Retina (tissue), 1 donor: ENCODE results near the gene CDKL4.
A peak's percentile ranks its signal among the peaks of the same experiment; 100 is the strongest.
"Not testable (repeated sequence)": the region's sequence is repeated elsewhere in the genome, so short reads cannot be mapped to it uniquely, and the experiment has no call there.

Experiments used
- DNase-seq: peaks from one replicate; pipeline ENCODE4 v3.0.0-alpha.2; 2016

The CDKL4 gene

GRCh38 chr2:39228413-39229209 lies 15.2 kb downstream of the CDKL4 start:
- DNase-seq = peak; percentile 73

DNA sequence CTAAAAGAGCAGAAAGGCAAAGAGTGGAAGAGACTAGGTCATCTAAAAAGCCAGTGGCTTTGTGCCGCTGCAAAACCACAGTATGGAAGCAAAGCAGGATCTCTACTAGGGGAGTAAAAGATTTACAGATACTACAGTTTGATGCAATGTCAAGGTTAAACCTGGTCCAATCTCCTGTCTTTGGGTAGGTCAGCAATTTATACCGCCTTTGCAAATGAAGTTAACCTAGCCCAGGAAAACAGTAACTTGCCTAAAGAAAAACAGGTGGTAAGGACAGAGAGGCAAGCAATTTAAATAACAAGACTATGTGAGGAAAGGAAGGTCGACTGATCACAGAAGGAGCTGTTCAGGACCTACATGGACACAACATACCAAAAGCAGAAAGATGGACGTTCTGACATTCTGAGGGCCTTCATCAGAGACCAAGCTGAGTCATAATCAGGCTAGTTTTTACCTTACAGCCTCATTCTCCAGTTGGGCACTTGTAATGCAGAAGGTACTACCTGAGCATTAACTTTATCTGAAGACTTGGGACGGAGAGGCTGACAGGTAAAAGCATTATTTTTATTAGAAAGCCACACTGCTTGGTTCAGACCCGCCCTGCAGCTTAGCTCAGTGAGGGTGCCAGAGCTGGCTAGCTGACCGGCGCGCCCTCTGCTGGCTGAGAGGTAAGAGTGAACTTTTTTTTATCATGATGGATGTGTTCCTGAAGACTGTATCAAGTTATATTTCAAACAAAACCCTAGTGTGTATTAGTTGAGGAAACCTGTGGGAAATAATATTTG lies 15.9 kb downstream of the CDKL4 start:
- peak; percentile 75 for DNase-seq

- DNase-seq = no peak
These were observed 18.2 kb downstream of the CDKL4 start for GRCh38 chr2:39225567-39225966.

DNA sequence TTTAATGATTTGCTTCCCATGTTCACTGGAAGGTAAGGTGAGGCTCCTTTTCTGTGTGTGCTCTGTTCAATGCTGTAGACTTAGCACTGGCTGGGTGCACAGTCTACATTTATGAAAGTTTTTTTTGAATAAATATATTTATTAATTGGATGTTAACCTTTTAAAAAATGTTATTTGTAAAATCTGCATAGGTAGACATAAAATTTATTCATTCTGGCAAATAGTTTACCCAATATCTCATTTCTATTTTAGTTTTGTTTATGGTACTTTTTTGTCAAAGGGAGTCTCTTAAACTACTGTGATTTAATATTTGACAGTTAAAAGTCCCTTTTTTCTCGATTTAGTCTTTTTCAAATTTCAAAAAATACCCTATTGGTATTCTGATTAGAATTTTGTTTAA lies 19.9 kb downstream of the CDKL4 start:
- no peak for DNase-seq

GRCh38 chr2:39221459-39221858 lies 22.3 kb downstream of the CDKL4 start:
- DNase-seq = no peak

GRCh38 chr2:39220136-39220535 lies 23.6 kb downstream of the CDKL4 start:
- no peak for DNase-seq

- no peak for DNase-seq
These were observed 25.4 kb downstream of the CDKL4 start for GRCh38 chr2:39218391-39218790.

DNA sequence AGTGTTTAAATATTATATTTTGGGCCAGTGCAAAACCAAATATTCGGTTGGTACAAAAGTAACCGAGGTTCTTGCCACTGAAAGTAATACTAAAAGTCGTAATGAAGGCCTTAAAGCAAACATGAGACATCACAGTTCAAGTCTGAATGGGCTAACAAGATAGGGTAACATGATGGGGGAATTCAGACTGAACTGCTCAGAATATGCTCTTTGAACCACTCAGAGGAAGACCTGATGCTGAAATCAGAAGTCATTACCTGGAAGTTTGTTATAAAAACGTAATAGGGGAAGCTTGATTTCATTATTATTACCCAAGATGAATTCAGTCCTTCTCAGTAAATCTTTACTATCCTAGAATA lies 26.6 kb downstream of the CDKL4 start:
- no peak for DNase-seq

GRCh38 chr2:39216346-39217191 lies 27.2 kb downstream of the CDKL4 start:
- DNase-seq = no peak

- no peak for DNase-seq
These were observed 28.2 kb downstream of the CDKL4 start for GRCh38 chr2:39215545-39215944.

GRCh38 chr2:39213015-39213414 lies 30.8 kb downstream of the CDKL4 start:
- no peak for DNase-seq

DNA sequence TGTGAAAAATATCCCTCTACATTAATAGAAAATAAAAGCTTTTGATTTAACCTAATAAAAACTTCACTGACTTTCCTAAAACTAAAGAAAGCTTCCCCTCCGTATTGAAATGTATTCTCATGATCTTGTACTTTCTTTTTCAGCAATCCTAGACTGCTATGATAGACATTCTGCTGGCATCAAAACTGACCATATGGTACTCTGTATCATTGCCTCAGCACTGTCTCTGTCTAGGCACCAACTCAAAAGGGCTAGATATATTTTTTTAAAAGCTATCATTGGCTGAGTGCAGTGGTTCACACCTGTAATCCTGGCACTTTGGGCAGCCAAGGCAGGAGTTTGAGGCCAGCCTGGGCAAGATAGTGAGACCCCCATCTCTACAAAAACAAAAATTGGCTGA lies 32.9 kb downstream of the CDKL4 start:
- DNase-seq = no peak

- no peak for DNase-seq
These were observed 40.4 kb downstream of the CDKL4 start for GRCh38 chr2:39203382-39203781.

DNA sequence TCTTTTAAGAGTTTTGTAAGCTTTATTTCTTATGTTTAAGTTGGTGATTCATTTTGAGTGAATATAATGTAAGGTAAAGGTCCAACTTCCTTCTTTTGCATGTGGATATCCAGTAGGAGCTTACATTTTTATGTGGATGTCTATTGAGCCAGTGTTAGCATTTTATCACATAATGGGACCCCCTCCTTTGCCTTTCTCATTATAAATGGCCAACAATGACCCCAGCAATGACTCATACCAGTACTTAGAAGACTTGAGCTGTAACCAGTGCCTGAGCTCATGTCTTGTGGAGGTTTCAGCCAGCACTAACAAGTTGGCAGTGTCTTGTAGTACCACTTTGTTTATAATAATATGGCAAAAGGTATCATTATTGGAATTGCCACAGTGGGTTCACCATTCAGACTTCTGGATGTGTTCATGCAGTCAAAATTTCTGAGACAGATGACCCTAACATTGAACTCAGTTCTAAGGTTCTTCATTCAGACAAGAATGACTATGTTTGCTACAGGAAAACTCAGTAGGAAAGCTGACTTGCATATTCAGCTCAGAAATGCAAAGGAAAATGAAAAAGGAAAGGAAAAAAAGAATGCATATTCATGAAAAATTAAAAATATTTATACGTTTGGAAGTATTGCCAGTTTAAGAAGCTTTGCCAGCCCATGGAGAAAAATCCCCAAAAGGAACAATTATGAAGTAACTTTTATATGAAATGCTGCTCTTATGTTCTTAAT lies 41.0 kb downstream of the CDKL4 start:
- no peak for DNase-seq

DNA sequence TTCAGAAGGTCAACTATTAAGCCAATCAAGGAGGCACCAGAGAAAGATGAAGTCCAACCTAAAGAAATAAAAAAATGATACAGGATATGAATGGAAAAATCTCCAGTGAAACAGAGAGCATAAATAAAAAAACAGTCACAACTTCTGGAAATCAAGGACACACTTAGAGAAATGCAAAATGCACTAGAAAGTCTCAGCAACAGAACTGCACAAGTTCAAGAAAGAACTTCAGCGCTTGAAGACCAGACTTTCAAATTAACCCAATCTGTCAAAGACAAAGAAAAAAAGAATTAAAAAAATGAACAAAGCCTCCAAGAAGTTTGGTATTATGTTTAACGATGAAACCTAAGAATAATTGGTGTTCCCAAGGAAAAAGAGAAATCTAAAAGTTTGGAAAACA lies 46.8 kb downstream of the CDKL4 start:
- not testable (repeated sequence) for DNase-seq

DNA sequence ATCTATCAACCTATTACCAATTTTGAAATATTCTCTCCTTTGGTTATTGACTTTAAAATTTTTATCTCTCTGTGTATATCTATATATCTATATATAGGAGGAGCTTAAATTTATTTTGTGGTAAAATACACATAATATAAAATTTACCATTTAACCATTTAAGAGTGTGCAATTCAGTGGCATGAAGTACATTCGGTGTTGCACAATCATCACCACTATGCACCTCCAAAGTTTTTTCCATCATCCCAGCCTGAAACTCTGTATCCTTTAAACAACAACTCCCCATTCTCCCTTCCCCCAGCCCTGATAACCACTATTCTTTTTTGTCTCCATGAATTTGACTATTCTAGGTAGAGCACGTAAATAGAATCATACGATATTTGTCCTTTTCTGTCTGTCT lies 49.1 kb downstream of the CDKL4 start:
- no peak for DNase-seq

DNA sequence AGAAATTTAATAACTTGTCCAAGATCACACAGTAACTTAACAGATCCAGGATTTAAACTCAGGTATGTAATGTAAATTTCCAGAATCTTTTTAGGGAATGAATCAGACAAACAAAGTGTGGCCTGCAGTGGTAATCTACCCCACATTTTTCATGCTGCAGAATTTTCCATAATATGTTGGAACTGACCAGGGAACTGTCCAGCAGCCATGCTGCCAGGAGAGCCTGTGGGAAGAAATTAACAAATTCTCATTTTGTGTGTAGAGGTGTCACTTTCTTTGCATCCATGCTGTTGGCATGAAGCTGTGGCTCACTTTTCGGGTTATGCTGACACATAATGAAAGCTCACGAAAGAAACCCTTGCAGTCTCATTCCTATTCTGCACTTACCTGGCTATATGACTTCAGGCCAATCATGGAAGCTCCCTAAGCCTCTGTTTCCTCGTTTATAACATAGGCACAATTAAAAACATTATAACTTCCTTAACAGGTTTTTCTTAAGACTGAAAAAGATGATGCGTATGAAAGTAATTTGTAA lies 54.7 kb downstream of the CDKL4 start:
- DNase-seq = no peak

DNA sequence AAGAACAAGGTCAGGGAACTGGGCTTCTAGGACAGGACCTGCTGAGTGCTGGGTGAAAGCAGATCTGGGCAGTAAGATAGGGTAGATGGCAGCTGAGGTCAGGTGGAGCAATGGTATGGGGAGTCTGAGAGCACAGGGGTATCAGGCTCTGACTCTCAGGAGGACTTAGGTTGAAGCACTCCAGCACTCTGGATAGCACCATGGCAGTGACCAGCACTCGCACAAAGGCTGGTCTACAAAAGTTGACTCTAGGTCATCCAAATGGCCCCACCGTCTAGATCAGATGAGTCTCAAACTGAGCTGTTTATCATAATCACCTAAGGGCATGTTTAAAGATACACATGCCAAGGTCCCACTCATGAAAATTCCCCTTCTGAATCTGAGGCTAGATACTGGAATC lies 60.1 kb downstream of the CDKL4 start:
- DNase-seq = no peak

GRCh38 chr2:39181297-39181696 lies 62.5 kb downstream of the CDKL4 start:
- no peak for DNase-seq

DNA sequence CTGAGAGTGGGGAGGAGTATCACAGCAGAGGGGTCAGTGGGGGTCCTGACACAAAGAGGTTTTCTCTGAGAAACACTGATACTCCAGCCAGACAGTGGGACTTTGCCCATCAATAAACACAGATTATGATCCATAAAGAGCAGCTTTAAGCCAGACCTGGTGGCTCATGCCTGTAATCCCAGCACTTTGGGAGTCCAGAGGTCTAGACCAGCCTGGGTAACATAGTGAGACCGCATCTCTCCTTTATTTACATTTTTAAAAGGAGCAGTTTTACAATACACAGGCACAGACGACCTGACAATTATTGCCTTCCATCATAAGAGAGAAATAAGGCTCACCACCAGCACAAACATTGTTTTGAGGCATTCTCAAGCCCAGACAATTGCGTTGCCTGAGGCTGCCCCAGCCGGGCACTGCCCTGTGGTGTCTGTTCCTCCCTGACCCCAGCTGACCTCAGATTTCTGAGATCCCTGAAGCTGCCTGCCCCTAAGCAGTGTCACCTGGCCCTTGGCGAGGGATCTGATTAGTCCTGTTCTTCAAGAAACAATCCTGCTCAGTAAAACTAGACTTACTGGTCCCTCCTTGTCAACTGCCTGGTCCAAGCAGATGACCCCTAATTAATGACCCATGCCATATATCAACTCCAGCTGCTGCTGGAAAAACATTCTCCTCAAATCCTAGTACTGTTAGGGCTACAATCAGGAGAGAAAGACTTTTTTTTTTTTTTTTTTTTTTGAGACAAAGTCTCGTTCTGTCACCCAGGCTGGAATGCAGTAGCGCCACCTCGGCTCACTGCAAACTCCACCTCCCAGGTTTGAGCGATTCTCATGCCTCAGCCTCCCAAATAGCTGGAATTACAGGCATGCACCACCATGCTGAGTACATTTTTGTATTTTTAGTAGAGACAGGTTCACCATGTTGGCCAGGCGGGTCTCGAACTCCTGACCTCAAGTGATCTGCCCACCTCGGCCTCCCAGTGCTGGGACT lies 63.5 kb downstream of the CDKL4 start:
- DNase-seq = no peak

GRCh38 chr2:39178756-39179155 lies 65.0 kb downstream of the CDKL4 start:
- no peak for DNase-seq
